ENCODE data around the gene WDR88. TPM values are rescaled to one million over a fixed set of nuclear protein-coding genes. Genes with fewer than 3 reads are reported as not detected.

The WDR88 gene
- total and polyA plus RNA-seq, 10 of the 15 experiments (the other 5 are each of a cell fraction or from before 2014, with no cell fraction given), result 0.19 to 0.34 TPM; not detected in 8

DNA sequence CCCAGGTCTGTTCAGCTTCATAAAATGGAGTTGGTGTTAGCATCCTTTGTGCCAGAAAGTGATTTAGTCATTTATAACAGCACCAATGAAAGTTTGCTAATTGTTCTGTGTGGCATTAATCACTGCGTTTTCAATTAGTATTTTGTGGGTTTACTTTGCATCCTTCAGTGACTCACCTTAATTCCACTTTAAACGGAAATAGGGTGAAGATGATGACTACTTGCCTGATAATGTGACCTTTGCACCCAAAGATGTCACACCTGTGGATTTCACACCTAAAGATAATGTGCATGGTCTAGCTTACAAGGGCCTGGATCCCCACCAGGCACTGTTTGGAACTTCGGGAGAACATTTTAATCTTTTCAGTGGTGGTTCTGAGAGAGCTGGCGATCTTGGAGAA, 35.9 kb upstream of the WDR88 start:
- Histone ChIP-seq H3K27me3 (replicated peaks in 1 of 2; ENCODE audit: control insufficient read depth in 2 of 2, insufficient read depth in 2 of 2, low read length in 1 of 2) (no peaks in the 10 kb centered on the region), H3K79me2 (ENCODE audit: control insufficient read depth, insufficient read depth, low read length) (no peaks in the 10 kb centered on the region), H3K4me3 (no peak overlapping the region), H4K20me1 (ENCODE audit: control insufficient read depth, insufficient read depth) (no peaks in the 10 kb centered on the region), H3K9ac (ENCODE audit: control insufficient read depth, insufficient read depth, low read length) (no peak overlapping the region), H3K36me3 (ENCODE audit: control insufficient read depth in 2 of 2, insufficient read depth in 2 of 2, low read length in 1 of 2) (peaks cover 6 to 25% of the 10 kb centered on the region in 2 experiments; a peak in 3 of 4 replicates), H3K4me1 (ENCODE audit: control insufficient read depth, insufficient read depth, low read length) (no peaks in the 10 kb centered on the region), H3K27ac (ENCODE audit: control insufficient read depth, insufficient read depth) (no peak overlapping the region), H3K4me2 (ENCODE audit: control insufficient read depth, insufficient read depth) (no peak overlapping the region), H3K9me3 (replicated peaks; ENCODE audit: control insufficient read depth, insufficient read depth, low read length) (no peaks in the 10 kb centered on the region), H2AFZ (ENCODE audit: control insufficient read depth, low read depth, low read length) (no peak overlapping the region)
- in situ Hi-C loops (cut with MboI), result no loop called here
- ATAC-seq, result no peak
- ChIA-PET RAD21 (ENCODE audit: unreplicated experiment) (no interaction called here), SMC1A (ENCODE audit: uncharacterized antibody, unreplicated experiment) (no interaction called here), CTCF (no interaction called here), POLR2A (no interaction called here)
- no peak for DNase-seq (ENCODE audit: low read depth, low spot score)
- FAIRE-seq, result no peak
- intact Hi-C loops (cut with micrococcal nuclease; ENCODE audit: unreplicated experiment), result no loop called here
- WGBS (ENCODE audit: insufficient coverage, insufficient replicate concordance, low lambda C conversion rate, missing lambda C conversion rate), result 58% methylated on average over 4 of the region's 4 CpGs
- no peak for TF ChIP-seq ZNF217 (IDR thresholded peaks at IDR 0.05)
- no peak for TF ChIP-seq POLR2AphosphoS5 (IDR thresholded peaks at IDR 0.05; ENCODE audit: low read length)
- no peak for TF ChIP-seq CEBPB (IDR thresholded peaks at IDR 0.05; ENCODE audit: borderline replicate concordance in 1 of 2, low read depth in 2 of 2, low read length in 2 of 2)
- TF ChIP-seq HCFC1 (IDR thresholded peaks at IDR 0.05; ENCODE audit: low read length), result no peak
- no peak for TF ChIP-seq NFYB (IDR thresholded peaks at IDR 0.05; ENCODE audit: insufficient read depth, low read depth, low read length)
- TF ChIP-seq, protein P1, sequence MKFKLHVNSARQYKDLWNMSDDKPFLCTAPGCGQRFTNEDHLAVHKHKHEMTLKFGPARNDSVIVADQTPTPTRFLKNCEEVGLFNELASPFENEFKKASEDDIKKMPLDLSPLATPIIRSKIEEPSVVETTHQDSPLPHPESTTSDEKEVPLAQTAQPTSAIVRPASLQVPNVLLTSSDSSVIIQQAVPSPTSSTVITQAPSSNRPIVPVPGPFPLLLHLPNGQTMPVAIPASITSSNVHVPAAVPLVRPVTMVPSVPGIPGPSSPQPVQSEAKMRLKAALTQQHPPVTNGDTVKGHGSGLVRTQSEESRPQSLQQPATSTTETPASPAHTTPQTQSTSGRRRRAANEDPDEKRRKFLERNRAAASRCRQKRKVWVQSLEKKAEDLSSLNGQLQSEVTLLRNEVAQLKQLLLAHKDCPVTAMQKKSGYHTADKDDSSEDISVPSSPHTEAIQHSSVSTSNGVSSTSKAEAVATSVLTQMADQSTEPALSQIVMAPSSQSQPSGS (IDR thresholded peaks at IDR 0.05; ENCODE audit: low read length), result no peak
- TF ChIP-seq, protein P2, sequence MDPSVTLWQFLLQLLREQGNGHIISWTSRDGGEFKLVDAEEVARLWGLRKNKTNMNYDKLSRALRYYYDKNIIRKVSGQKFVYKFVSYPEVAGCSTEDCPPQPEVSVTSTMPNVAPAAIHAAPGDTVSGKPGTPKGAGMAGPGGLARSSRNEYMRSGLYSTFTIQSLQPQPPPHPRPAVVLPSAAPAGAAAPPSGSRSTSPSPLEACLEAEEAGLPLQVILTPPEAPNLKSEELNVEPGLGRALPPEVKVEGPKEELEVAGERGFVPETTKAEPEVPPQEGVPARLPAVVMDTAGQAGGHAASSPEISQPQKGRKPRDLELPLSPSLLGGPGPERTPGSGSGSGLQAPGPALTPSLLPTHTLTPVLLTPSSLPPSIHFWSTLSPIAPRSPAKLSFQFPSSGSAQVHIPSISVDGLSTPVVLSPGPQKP (IDR thresholded peaks at IDR 0.05; ENCODE audit: low read depth, low read length), result no peak
- BruUV-seq (replicated peaks), result no TSS peak

Data from GM12878 (cell line).